Activated CD8-positive, alpha-beta memory T cell treated with anti-CD3 and anti-CD28 coated beads, Interleukin-2, amount 50 U/mL, for 24 hours (primary cell): ENCODE data around the gene ZRANB1.

Source experiments
- DNase-seq: peaks from one replicate; pipeline ENCODE4 v3.0.0-alpha.2; 2020; ENCODE audit errors: extremely low read depth

The ZRANB1 gene

GRCh38 chr10:125017547-125018298 is 75.8 kb downstream of the ZRANB1 start:
- DNase-seq, result no peak

GRCh38 chr10:125018576-125019143 is 76.7 kb downstream of the ZRANB1 start:
- no peak for DNase-seq

- DNase-seq, result no peak
These were observed 78.5 kb downstream of the ZRANB1 start for GRCh38 chr10:125020386-125020785.

- DNase-seq, result no peak
These were observed 78.9 kb downstream of the ZRANB1 start for GRCh38 chr10:125020871-125021270.

GRCh38 chr10:125021686-125022344 is 79.9 kb downstream of the ZRANB1 start:
- DNase-seq, result no peak

DNA sequence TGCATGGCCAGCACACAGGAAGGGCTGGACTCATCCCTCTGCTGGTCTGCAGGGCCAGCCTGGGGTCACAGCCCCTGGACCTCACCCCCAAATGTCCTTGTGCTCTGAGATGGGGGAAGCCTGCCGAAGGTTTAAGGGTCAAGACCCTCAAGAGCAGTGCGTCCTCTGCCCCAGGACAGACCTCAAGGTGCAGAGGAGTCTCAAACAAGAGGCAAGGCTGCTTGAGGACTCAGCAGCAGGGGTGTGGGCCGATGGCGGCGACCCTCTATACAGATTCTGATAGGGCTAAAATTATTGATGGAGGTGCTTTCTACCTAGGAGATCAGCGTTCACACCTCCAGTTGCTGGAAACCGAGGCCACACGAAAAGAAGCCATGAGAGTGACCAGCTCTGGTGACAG is 80.7 kb downstream of the ZRANB1 start:
- DNase-seq, result no peak

- no peak for DNase-seq
These were observed 81.3 kb downstream of the ZRANB1 start for GRCh38 chr10:125023255-125023654.

GRCh38 chr10:125023862-125024496 is 82.1 kb downstream of the ZRANB1 start:
- no peak for DNase-seq

- DNase-seq, result no peak
These were observed 82.7 kb downstream of the ZRANB1 start for GRCh38 chr10:125024497-125025234.

- no peak for DNase-seq
These were observed 83.4 kb downstream of the ZRANB1 start for GRCh38 chr10:125025341-125025740.

GRCh38 chr10:125026036-125026931 is 84.4 kb downstream of the ZRANB1 start:
- DNase-seq, result no peak

GRCh38 chr10:125026974-125027735 is 85.2 kb downstream of the ZRANB1 start:
- no peak for DNase-seq

- no peak for DNase-seq
These were observed 86.2 kb downstream of the ZRANB1 start for GRCh38 chr10:125027871-125028869.

GRCh38 chr10:125029584-125030242 is 87.8 kb downstream of the ZRANB1 start:
- no peak for DNase-seq

DNA sequence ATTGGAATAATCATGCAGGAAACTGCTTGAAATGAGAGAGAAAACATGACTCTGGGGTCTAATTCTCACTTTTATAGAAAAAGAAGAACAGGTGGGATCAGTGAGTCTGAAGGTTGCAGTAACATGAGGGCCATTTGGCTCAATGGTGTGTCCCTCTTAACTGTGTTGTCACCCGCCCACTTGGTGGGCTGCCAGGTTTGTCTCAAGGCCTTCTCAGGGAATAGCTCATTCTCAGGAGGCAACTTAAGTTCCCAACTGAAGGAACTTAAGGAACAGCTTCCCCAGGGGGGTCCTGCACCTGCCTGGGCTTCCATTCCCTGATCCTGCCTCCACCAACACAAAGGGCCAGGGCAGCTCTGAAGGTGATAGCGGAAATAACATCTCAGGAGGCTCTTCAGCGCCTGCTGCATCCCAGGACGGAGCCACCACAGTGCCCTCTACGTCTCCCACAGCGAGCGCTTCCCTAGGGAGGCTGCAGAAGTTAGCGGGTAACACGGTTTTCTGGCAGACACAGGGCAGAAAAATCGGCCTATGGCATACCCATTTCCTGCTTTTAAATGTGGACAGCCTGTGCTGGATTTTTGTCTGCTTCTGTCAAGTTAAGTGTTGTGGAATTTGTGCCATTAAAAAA is 88.8 kb downstream of the ZRANB1 start:
- no peak for DNase-seq

- no peak for DNase-seq
These were observed 90.6 kb downstream of the ZRANB1 start for GRCh38 chr10:125032474-125033020.

GRCh38 chr10:125033146-125033924 is 91.4 kb downstream of the ZRANB1 start:
- DNase-seq, result no peak
